VCaP (cell line): ENCODE data around the gene PCAT6.
"Not testable (repeated sequence)": the region's sequence is repeated elsewhere in the genome, so short reads cannot be mapped to it uniquely, and the experiment has no call there.

Source experiments
- H3K27ac ChIP-seq: fragments of 450-650 bp; 2 replicates; pipeline ENCODE4 v1.5.1; 2017
- TF ChIP-seq, protein P1 (sequence below): fragments of 450-650 bp; conservative IDR thresholded peaks from 2 replicates; pipeline ENCODE4 v1.5.1; 2017; ENCODE audit warnings: mild to moderate bottlenecking, moderate library complexity

Gene PCAT6

GRCh38 chr1:202791077-202791747 lies 19.5 kb upstream of the PCAT6 start:
- TF ChIP-seq, protein P1, sequence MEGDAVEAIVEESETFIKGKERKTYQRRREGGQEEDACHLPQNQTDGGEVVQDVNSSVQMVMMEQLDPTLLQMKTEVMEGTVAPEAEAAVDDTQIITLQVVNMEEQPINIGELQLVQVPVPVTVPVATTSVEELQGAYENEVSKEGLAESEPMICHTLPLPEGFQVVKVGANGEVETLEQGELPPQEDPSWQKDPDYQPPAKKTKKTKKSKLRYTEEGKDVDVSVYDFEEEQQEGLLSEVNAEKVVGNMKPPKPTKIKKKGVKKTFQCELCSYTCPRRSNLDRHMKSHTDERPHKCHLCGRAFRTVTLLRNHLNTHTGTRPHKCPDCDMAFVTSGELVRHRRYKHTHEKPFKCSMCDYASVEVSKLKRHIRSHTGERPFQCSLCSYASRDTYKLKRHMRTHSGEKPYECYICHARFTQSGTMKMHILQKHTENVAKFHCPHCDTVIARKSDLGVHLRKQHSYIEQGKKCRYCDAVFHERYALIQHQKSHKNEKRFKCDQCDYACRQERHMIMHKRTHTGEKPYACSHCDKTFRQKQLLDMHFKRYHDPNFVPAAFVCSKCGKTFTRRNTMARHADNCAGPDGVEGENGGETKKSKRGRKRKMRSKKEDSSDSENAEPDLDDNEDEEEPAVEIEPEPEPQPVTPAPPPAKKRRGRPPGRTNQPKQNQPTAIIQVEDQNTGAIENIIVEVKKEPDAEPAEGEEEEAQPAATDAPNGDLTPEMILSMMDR = no peak
- peak overlapping the region; percentile 38; the same call in 1 of the 2 replicates for H3K27ac ChIP-seq

- TF ChIP-seq, protein P1 = no peak
- H3K27ac ChIP-seq = no peak overlapping the region
Measured at GRCh38 chr1:202794051-202794740, 16.6 kb upstream of the PCAT6 start.

- not testable (repeated sequence) for H3K27ac ChIP-seq
Measured at GRCh38 chr1:202794931-202795330, 15.8 kb upstream of the PCAT6 start.

GRCh38 chr1:202796670-202797069 lies 14.1 kb upstream of the PCAT6 start:
- H3K27ac ChIP-seq = no peak overlapping the region
- TF ChIP-seq, protein P1 = no peak

DNA sequence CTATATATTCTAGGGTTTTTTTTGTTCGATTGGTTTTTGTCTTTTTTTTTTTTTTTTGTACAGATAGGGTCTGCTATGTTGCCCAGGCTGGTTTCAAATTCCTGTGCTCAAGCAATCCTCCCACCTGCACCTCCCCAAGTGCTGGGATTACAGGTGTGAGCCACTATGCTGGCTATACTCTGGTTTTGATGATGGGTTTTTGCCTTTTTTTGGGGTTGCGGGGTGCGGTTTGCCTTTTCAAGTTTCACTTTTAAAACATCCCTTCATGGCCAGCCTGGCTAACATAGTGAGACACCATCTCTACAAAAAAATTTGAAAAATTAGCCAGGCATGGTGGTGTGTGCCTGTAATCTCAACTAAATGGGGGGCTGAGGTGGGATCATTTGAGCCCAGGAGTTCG lies 12.5 kb upstream of the PCAT6 start:
- H3K27ac ChIP-seq = no peak overlapping the region
- TF ChIP-seq, protein P1 = no peak

DNA sequence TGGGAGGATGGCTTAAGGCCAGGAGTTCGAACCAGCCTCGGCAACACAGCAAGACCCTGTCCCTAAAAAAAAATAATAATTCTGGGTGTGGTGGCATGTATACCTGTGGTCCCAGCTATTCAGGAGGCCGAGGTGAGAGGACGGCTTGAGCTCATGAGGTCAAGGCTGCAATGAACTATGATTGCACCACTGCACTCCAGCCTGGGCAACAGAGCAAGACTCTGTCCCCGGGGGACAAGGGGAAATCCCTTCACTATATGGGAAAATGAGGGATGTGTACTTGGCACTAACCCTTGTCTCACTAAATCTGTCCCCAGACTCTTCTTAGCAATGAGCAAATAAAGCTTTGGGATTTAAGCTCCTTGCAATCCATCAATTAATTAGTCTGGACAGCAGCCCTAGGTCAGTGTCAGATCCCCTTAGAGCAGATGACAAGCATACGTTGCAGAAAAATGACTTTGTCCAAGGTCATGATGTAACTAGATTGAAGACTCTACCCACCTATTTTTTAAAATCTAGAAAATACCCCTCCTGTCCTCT lies 11.9 kb upstream of the PCAT6 start:
- TF ChIP-seq, protein P1 = no peak
- H3K27ac ChIP-seq = no peak overlapping the region

GRCh38 chr1:202800742-202801141 lies 10.0 kb upstream of the PCAT6 start:
- H3K27ac ChIP-seq = no peak overlapping the region
- TF ChIP-seq, protein P1 = no peak

GRCh38 chr1:202801175-202801574 lies 9.6 kb upstream of the PCAT6 start:
- TF ChIP-seq, protein P1 = no peak
- H3K27ac ChIP-seq = no peak overlapping the region
